Adrenal gland (tissue), 12 donors: ENCODE results near the gene ACAT2. TPM values are rescaled to one million over a fixed set of nuclear protein-coding genes. Genes with fewer than 3 reads are reported as not detected.
A peak's percentile ranks its signal among the peaks of the same experiment; 100 is the strongest.

Experiments
- DNase-seq, 7 donors: peaks; one replicate each; pipeline ENCODE4 v3.0.0-alpha.2; 2019 to 2020
- H3K27ac ChIP-seq, 5 donors: fragments of 200-600 bp; sonication (generic) in 4 of 5; 1 replicate in 3 of 5; 2 replicates in 2 of 5; pipeline versions ENCODE4 v1.5.1 to v1.8.0; 2016 to 2020; ENCODE audit warnings: mild to moderate bottlenecking in 1 of 5
- H3K27me3 ChIP-seq: fragments of 200-600 bp; 2 replicates; pipeline ENCODE4 v1.8.0; 2021
- H3K36me3 ChIP-seq, 2 donors: fragments of 200-600 bp; replicated peaks in 1 of 2; 1 replicate in 1 of 2; 2 replicates in 1 of 2; pipeline versions ENCODE4 v1.5.1 to v1.8.0; 2018 to 2022
- H3K4me1 ChIP-seq, 2 donors: fragments of 200-600 bp; replicated peaks in 1 of 2; 1 replicate in 1 of 2; 2 replicates in 1 of 2; pipeline versions ENCODE4 v1.5.1 to v1.8.0; 2018 to 2021
- H3K4me3 ChIP-seq, 4 donors: fragments of 200-600 bp; sonication (generic) in 3 of 4; one replicate each; pipeline ENCODE4 v1.5.1; 2016 to 2018
- H3K9me3 ChIP-seq, 3 donors: fragments of 200-600 bp; sonication (generic) in 1 of 3; replicated peaks in 1 of 3; 1 replicate in 2 of 3; 2 replicates in 1 of 3; pipeline versions ENCODE4 v1.5.1 to v1.8.0; 2016 to 2021
- CTCF ChIP-seq, 6 experiments: fragments of 450-650 bp in 4 of 6; fragments of 200-600 bp in 2 of 6; sonication (generic) in 1 of 6; IDR thresholded peaks; 1 replicate in 5 of 6; 2 replicates in 1 of 6; pipeline versions ENCODE4 v1.5.1 to v1.8.0; 2016 to 2021; ENCODE audit warnings: antibody characterized with exemption in 6 of 6, mild to moderate bottlenecking in 2 of 6, moderate library complexity in 1 of 6
- POLR2A ChIP-seq, 2 donors: fragments of 450-650 bp; IDR thresholded peaks; one replicate each; pipeline ENCODE4 v1.6.1; 2017; ENCODE audit warnings: antibody characterized with exemption in 2 of 2, mild to moderate bottlenecking in 2 of 2, moderate library complexity in 1 of 2
- WGBS, 4 donors: extraction: QIAGEN DNeasy Blood & Tissue Kit in 2 of 4; methylation state at CpG; one replicate each; pipeline versions ENCODE4 v1.1.5 to v1.1.7; 2013 to 2017; 5-methylcytosine and 5-hydroxymethylcytosine counted together
- intact Hi-C, 2 donors: fragments of 100-400 bp; cut with DNase I; formaldehyde crosslinking; loops; one replicate each; pipeline versions ENCODE4 v1.14.1 to v1.15.0; 2022 to 2023
- polyA plus RNA-seq, 3 donors: library from polyadenylated mRNA; stranded (reverse); fragments of 200-250 nt in 2 of 3; fragments of 350-450 nt in 1 of 3; fragmentation: Illumina TruSeq in 1 of 3; extraction: RNeasy Lipid Tissue Mini Kit (QIAGEN cat#74804) in 1 of 3; gene quantifications; one replicate each; pipeline ENCODE4 v1.2.3, GENCODE V29; 2013 to 2014
- small RNA-seq, 2 donors: library from RNA; depleted of rRNA; stranded (forward); fragments of <200 nt; gene quantifications; one replicate each; pipeline ENCODE3, GENCODE V24; 2016
- total RNA-seq, 9 donors: library from RNA; depleted of rRNA in 4 of 9; stranded (reverse); fragments of >200 nt in 4 of 9; fragments of 120-200 nt in 1 of 9; fragmentation: NEBNext Ultra II Directional in 1 of 9; extraction: Animal tissue kit (Norgen Biotek cat#: 25700) in 1 of 9; gene quantifications; one replicate each; pipeline versions ENCODE4 v1.1.0 to v1.2.4, GENCODE V29; 2013 to 2023
- donor health status: healthy with polysubstance abuse.
- donor health status: Bipolar disorder and iron deficiency.
- donor health status: DM: yes; HTN: yes; CAD: no.
- donor health status: DM: no; HTN: no; CAD: no.
- donor health status: DM: no; HTN: no; CAD: no.
- donor health status: DM: yes; HTN: yes; CAD: no.

The ACAT2 gene
- total and polyA plus RNA-seq, 12 donors = 8.7 to 305 (median 18.2) TPM

- Histone ChIP-seq H3K27me3 (no peaks in the 10 kb centered on the region), H3K36me3 (no peaks in the 10 kb centered on the region), H3K4me3 (no peak overlapping the region), H3K9me3 (no peaks in the 10 kb centered on the region), H3K4me1 (no peaks in the 10 kb centered on the region), H3K27ac (no peak overlapping the region)
- TF ChIP-seq CTCF (IDR thresholded peaks at IDR 0.05) = no peak
- no peak for DNase-seq
- intact Hi-C loops = no loop called here
- WGBS, 4 donors = 88 to 98% (median 94%) methylated on average over 13 of the region's 13 CpGs
These were observed 64.2 kb downstream of the ACAT2 start for GRCh38 chr6:159826004-159826403.

GRCh38 chr6:159826968-159827647 is 65.3 kb downstream of the ACAT2 start:
- intact Hi-C loops = no loop called here
- no peak overlapping the region for H3K27ac ChIP-seq

GRCh38 chr6:159828074-159828473 is 66.2 kb downstream of the ACAT2 start:
- 49 to 57% (median 56%) methylated on average over 7 of the region's 7 CpGs for WGBS, 4 donors
- DNase-seq = no peak
- H3K36me3 ChIP-seq = no peaks in the 10 kb centered on the region
- intact Hi-C loops = no loop called here
- H3K4me1 ChIP-seq = no peaks in the 10 kb centered on the region
- H3K27me3 ChIP-seq = no peaks in the 10 kb centered on the region
- H3K27ac ChIP-seq = no peak overlapping the region
- TF ChIP-seq POLR2A (IDR thresholded peaks at IDR 0.05) (no peak), CTCF (IDR thresholded peaks at IDR 0.05) (no peak)
- H3K4me3 ChIP-seq = no peak overlapping the region
- H3K9me3 ChIP-seq = no peaks in the 10 kb centered on the region

More at GRCh38 chr6:159826968-159827647, 65.3 kb downstream of the ACAT2 start:
- Histone ChIP-seq H3K4me1 (no peaks in the 10 kb centered on the region), H3K36me3 (no peaks in the 10 kb centered on the region), H3K9me3 (no peaks in the 10 kb centered on the region), H3K27me3 (no peaks in the 10 kb centered on the region), H3K4me3 (no peak overlapping the region)
- peak in 1 of 7 donors; percentile 35 for DNase-seq
- TF ChIP-seq CTCF (IDR thresholded peaks at IDR 0.05) (no peak), POLR2A (IDR thresholded peaks at IDR 0.05) (no peak)
- 54 to 65% (median 60%) methylated on average over 16 of the region's 16 CpGs for WGBS, 4 donors

Small RNA genes lying within 50 kb of the gene (small RNA-seq; reads per million reads assigned to genes)
- gene RNU4ATAC18P = 0 reads per million in 2 donors
- gene SNORA20 = 153 to 223 reads per million in 2 donors
- gene SNORA29 = 0 reads per million in 2 donors

Other genes starting within 250 kb of the ACAT2 start
- gene SOD2, start 68.8 kb upstream of the ACAT2 start, total RNA-seq = 1,000 to 10,000 TPM in 2 of 9 donors, 100 to 1,000 TPM in 7; 172 to 3,032 (median 451) TPM
- gene SOD2, start 68.8 kb upstream of the ACAT2 start, polyA plus RNA-seq = 100 to 1,000 TPM; 129 to 348 (median 208) TPM
- gene WTAP, start 34.5 kb upstream of the ACAT2 start, total RNA-seq = 100 to 1,000 TPM in 4 of 9 donors, 10 to 100 TPM in 5; 78.9 to 145 (median 89.2) TPM
- gene WTAP, start 34.5 kb upstream of the ACAT2 start, polyA plus RNA-seq = 100 to 1,000 TPM in 2 of 3 donors, 10 to 100 TPM in 1; 56.8 to 162 (median 116) TPM
- 100 to 1,000 TPM in 6 of 9 donors, 10 to 100 TPM in 3; 81.9 to 290 (median 124) TPM for gene TCP1, start 27.6 kb downstream of the ACAT2 start, total RNA-seq
- gene TCP1, start 27.6 kb downstream of the ACAT2 start, polyA plus RNA-seq = 100 to 1,000 TPM in 1 of 3 donors, 10 to 100 TPM in 2; 59.0 to 235 (median 88.8) TPM
- 100 to 1,000 TPM in 3 of 9 donors, 10 to 100 TPM in 6; 63.7 to 199 (median 78.5) TPM for gene MRPL18, start 28.4 kb downstream of the ACAT2 start, total RNA-seq
- gene MRPL18, start 28.4 kb downstream of the ACAT2 start, polyA plus RNA-seq = 100 to 1,000 TPM; 110 to 138 (median 132) TPM
- 1 to 10 TPM in 1 of 9 donors, under 1 TPM in 2, not detected in 6; 0.14 to 2.9 (median 0.39) TPM for gene PNLDC1, start 38.2 kb downstream of the ACAT2 start, total RNA-seq
- under 1 TPM in 2 of 3 donors, not detected in 1; 0.07 to 0.48 TPM for gene PNLDC1, start 38.2 kb downstream of the ACAT2 start, polyA plus RNA-seq
- gene MAS1, start 128.9 kb downstream of the ACAT2 start, total RNA-seq = under 1 TPM in 1 of 9 donors, not detected in 8; under 0.01 TPM
- under 1 TPM in 1 of 3 donors, not detected in 2; under 0.01 TPM for gene MAS1, start 128.9 kb downstream of the ACAT2 start, polyA plus RNA-seq
- gene IGF2R, start 207.0 kb downstream of the ACAT2 start, total RNA-seq = 100 to 1,000 TPM in 2 of 9 donors, 10 to 100 TPM in 7; 72.6 to 154 (median 89.9) TPM
- 100 to 1,000 TPM in 1 of 3 donors, 10 to 100 TPM in 2; 17.1 to 114 (median 27.6) TPM for gene IGF2R, start 207.0 kb downstream of the ACAT2 start, polyA plus RNA-seq